ENCODE data around the gene COLEC12.

COLEC12 gene

GRCh38 chr18:473802-474201 is 26.7 kb downstream of the COLEC12 start:
- no peak for DNase-seq (ENCODE audit: low spot score)

DNA sequence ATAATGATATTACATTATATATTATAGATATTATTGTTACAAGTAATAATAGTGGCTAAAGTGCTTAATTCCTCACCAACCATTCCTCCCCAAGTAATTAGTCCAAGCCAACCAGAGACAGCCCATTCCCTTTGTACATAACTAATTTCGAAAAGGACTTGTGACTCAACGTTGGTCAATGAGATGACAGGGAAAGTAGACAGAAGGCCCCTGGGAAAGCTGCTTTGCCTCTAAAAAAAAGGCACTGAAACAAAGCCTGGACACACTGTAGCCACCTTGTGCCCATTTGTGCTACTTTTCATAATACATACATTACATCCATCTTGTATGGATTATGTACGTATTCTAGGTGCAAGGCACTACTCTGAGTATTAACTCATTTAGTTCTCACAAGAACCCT is 28.8 kb downstream of the COLEC12 start:
- no peak for DNase-seq (ENCODE audit: low spot score)

GRCh38 chr18:470661-471501 is 29.6 kb downstream of the COLEC12 start:
- no peak for DNase-seq (ENCODE audit: low spot score)

- DNase-seq (ENCODE audit: low spot score): no peak
These were observed 31.3 kb downstream of the COLEC12 start for GRCh38 chr18:468955-469790.

- DNase-seq (ENCODE audit: low spot score): no peak
These were observed 36.5 kb downstream of the COLEC12 start for GRCh38 chr18:463827-464541.

GRCh38 chr18:463403-463802 is 37.1 kb downstream of the COLEC12 start:
- no peak for DNase-seq (ENCODE audit: low spot score)

GRCh38 chr18:461762-462161 is 38.7 kb downstream of the COLEC12 start:
- no peak for DNase-seq (ENCODE audit: low spot score)

GRCh38 chr18:460791-461190 is 39.7 kb downstream of the COLEC12 start:
- no peak for DNase-seq (ENCODE audit: low spot score)

- no peak for DNase-seq (ENCODE audit: low spot score)
These were observed 40.5 kb downstream of the COLEC12 start for GRCh38 chr18:459814-460593.

- no peak for DNase-seq (ENCODE audit: low spot score)
These were observed 42.7 kb downstream of the COLEC12 start for GRCh38 chr18:457521-458412.

- no peak for DNase-seq (ENCODE audit: low spot score)
These were observed 43.4 kb downstream of the COLEC12 start for GRCh38 chr18:457140-457519.

DNA sequence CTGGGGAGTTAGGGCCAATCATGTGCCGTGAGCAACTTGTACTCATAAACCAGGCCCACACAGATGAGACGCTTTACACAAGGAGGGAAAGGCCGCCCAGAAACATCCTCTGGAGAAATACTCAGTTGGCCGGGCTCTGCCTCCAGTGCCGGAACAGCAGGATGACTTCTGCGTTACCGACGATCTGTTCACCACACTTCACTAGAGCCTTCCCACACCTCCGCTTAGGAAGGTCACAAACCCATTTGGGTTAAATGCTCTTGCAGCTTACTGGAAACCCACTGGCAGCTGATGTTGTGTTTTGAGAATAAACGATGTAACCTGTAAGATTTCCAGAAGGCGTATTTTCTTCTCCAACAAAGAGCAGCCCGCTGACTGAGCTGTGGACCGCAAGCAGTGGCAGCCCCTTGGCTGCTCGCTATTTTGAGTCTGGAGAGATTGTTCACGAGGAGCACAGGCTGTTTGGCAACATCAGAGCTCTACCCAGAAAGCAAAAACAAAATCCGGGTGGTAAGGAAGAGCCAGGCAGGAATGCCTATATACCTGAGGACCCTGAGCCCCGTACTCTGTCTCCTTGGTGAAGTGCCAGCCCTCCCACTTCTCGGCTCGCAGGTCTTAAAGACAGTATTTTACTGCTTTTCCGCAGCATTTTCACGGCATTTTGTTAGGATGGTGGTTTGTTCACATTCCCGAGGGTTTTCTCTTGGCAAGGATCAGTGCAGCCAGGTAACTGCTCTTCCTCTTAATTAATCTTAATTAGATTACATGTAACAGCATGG is 44.0 kb downstream of the COLEC12 start:
- DNase-seq (ENCODE audit: low spot score): no peak

DNA sequence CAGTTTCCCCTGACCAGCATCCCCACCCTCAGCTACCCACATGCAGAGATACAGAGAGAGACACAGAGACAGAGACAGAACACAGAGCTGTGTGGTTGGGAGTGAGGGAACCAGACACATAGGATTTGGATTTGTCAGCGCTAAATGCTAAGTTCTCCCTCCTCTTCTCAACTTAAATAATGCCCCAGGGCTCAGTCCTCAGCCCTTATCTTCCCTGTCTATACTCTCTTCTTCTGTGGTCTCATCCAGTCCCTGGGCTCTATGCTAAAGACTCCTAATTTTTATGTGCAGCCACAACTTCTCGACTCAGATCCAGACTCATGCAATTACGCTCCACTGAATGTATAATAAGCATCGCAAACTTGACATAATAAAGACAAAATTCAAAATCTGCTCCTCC is 47.1 kb downstream of the COLEC12 start:
- DNase-seq (ENCODE audit: low spot score): no peak

DNA sequence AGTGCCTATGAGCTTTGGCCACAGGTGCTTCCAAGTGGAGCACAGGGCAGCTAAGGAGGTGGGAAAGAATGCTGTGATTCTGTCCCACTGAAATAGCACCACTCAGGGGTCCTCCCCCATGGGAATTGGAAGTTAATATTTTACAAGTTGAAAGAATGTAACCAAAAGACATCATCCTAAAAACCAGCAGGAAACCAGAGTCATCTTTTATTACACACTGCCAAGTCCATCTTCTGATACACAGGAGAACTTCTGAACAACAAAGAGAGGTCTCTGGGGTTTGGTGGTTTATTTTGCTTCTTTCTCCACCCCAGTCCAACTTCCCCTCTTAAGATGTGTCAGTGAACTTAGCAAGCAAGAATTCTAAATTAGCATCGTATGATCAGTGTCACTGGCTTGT is 47.7 kb downstream of the COLEC12 start:
- no peak for DNase-seq (ENCODE audit: low spot score)

DNA sequence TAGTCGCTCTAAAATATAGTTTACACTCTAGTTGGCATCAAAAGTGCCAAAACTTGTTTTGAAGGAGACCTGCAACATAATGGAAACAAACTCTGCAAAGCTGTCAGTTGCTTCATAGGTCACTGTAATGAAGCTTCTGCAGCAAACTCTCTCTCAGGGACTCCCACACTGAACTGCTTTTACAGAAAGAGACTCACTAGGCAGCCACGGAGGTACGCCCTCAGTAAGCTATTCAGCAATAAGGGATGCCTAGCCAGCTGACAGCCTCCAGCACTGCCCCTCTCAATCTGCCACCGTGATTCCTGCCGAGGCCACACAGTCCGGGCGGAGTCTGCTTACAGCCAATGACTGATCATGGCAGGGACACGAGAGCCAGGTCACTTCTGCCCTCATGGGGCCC is 51.1 kb downstream of the COLEC12 start:
- no peak for DNase-seq (ENCODE audit: low spot score)

GRCh38 chr18:448116-448790 is 52.2 kb downstream of the COLEC12 start:
- no peak for DNase-seq (ENCODE audit: low spot score)

DNA sequence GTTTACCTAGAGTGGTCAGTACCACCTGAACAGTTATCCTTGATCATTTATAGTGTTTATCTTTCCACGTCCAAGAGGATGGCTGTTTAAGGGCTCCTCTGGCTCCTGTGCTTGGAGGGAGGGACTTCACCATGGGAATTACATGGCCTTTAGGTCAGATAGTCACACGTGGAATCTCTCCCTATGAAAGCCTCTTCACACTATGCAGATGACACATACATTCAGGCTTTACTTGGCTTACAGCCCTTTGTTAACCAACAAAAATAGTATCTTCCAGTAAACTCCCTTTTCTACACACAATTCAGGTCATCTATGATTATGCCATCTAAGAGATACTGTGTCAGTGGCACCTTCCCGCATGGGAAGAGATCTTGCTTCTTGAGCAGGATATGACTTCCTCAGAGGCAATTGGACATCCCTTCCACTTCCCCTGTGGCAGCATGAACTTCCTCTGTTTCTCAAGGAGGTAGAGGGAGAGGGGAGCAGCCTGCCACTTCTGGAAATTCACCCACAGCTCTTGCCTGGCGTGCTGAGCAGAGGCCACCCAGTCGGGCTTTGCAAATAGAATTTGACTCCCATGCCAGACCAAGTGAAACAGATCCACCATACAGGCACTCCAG is 53.5 kb downstream of the COLEC12 start:
- no peak for DNase-seq (ENCODE audit: low spot score)

DNA sequence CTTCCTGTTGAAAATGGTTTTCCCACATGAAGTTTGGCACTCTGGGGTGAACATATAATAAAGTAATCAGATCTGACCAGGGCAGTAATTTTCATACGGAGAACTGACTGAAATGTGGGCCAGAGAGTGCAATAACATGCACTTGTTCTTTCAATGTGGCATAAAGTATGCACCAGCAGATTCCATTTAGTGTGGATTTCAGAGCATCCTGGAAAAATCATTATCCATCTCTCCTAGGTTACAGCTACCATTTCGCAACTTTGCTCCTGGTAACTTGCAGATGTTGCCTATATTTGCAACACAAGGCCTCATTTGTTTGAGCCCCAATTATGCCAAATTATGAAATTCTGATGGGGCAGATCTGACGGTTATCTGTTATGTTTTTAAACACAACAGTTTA is 55.4 kb downstream of the COLEC12 start:
- DNase-seq (ENCODE audit: low spot score): no peak

DNA sequence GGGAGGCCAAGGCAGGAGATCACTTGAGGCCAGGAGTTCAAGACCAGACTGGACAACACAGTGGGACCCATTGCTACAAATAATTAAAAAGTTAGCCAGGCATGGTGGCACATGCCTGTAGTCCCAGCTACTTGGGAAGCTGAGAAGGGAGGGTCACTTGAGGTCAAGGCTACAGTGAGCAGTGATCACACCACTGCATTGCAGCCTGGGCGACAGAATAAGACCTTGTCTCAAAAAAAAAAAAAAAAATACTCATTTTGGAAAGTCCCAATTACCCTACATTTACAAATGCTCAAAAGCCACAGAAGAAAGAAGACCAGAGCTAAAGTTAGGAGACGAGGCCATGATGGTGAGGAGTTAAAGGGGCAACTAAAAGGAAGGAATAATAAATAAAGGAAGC is 61.9 kb downstream of the COLEC12 start:
- DNase-seq (ENCODE audit: low spot score): no peak
